HepG2 (cell line): ENCODE results near the gene SMCHD1. TPM values are rescaled to one million over a fixed set of nuclear protein-coding genes. Genes with fewer than 3 reads are reported as not detected.

Experiments used
- BRCA1 ChIP-seq: sonication (generic); formaldehyde crosslinking; IDR thresholded peaks from 2 replicates; pipeline ENCODE4 v1.4.0; 2020; ENCODE audit warnings: missing genetic modification reagents
- CENPX ChIP-seq: sonication (generic); formaldehyde crosslinking; IDR thresholded peaks from 2 replicates; pipeline ENCODE4 v1.9.0; 2021; ENCODE audit warnings: mild to moderate bottlenecking, missing genetic modification reagents, moderate library complexity
- CREB1 ChIP-seq, 2 experiments: fragments of 450-650 bp in 1 of 2; IDR thresholded peaks; 2 replicates each; pipeline ENCODE4 v1.6.1; 2016 to 2017; ENCODE audit warnings: control low read depth in 1 of 2, mild to moderate bottlenecking in 1 of 2, missing compliant biosample characterization in 1 of 2, missing genetic modification characterization in 1 of 2
- CTCF ChIP-seq: sonication (generic); formaldehyde crosslinking; IDR thresholded peaks from 2 replicates; pipeline ENCODE4 v1.5.0; 2020; ENCODE audit warnings: mild to moderate bottlenecking, missing genetic modification reagents, moderate library complexity
- ESRRA ChIP-seq: sonication (generic); formaldehyde crosslinking; IDR thresholded peaks from 2 replicates; pipeline ENCODE4 v1.5.1; 2020; ENCODE audit warnings: mild to moderate bottlenecking, low read depth, missing genetic modification reagents
- GABPB1 ChIP-seq: IDR thresholded peaks from 2 replicates; pipeline ENCODE4 v1.6.1; 2016; ENCODE audit warnings: mild to moderate bottlenecking, missing genetic modification reagents, moderate library complexity, missing compliant biosample characterization
- HNRNPH1 ChIP-seq: fragments of 200-400 bp; formaldehyde crosslinking; optimal IDR thresholded peaks from 2 replicates; pipeline ENCODE3; 2017; ENCODE audit warnings: mild to moderate bottlenecking, low read depth, low read length
- KMT2B ChIP-seq: IDR thresholded peaks from 2 replicates; pipeline ENCODE4 v1.6.1; 2016; ENCODE audit warnings: missing genetic modification reagents, missing compliant biosample characterization
- MYPOP ChIP-seq: sonication (generic); formaldehyde crosslinking; IDR thresholded peaks from 2 replicates; pipeline ENCODE4 v1.8.1; 2023; ENCODE audit warnings: mild to moderate bottlenecking, moderate library complexity, missing genetic modification reagents
- NFATC3 ChIP-seq: sonication (generic); formaldehyde crosslinking; IDR thresholded peaks from 2 replicates; pipeline ENCODE4 v1.5.1; 2020; ENCODE audit warnings: mild to moderate bottlenecking, missing genetic modification reagents
- SIX1 ChIP-seq: sonication (generic); formaldehyde crosslinking; IDR thresholded peaks from 2 replicates; pipeline ENCODE4 v1.4.0; 2020; ENCODE audit warnings: missing genetic modification reagents, borderline replicate concordance
- SUZ12 ChIP-seq: fragments of 150-350 bp; IDR thresholded peaks from 2 replicates; pipeline ENCODE4 v1.6.1; 2014; ENCODE audit warnings: low read depth, low read length
- TIGD3 ChIP-seq: sonication (generic); formaldehyde crosslinking; IDR thresholded peaks from 2 replicates; pipeline ENCODE4 v1.5.1; 2020; ENCODE audit warnings: mild to moderate bottlenecking, missing genetic modification reagents, borderline replicate concordance
- YEATS4 ChIP-seq: sonication (generic); formaldehyde crosslinking; IDR thresholded peaks from 2 replicates; pipeline ENCODE4 v1.4.0; 2020; ENCODE audit warnings: missing genetic modification reagents, borderline replicate concordance
- ZNF263 ChIP-seq: sonication (generic); formaldehyde crosslinking; IDR thresholded peaks from 2 replicates; pipeline ENCODE4 v1.4.0; 2020; ENCODE audit warnings: missing genetic modification reagents
- ZNF318 ChIP-seq: sonication (generic); formaldehyde crosslinking; IDR thresholded peaks from 2 replicates; pipeline ENCODE4 v1.4.0; 2020; ENCODE audit warnings: mild to moderate bottlenecking, missing genetic modification reagents
- ZNF496 ChIP-seq: sonication (generic); formaldehyde crosslinking; IDR thresholded peaks from 2 replicates; pipeline ENCODE4 v1.8.1; 2023; ENCODE audit warnings: mild to moderate bottlenecking, moderate library complexity, missing genetic modification reagents; ENCODE audit not compliant: insufficient replicate concordance
- ZNF781 ChIP-seq: sonication (generic); formaldehyde crosslinking; IDR thresholded peaks from 2 replicates; pipeline ENCODE4 v1.5.1; 2020; ENCODE audit warnings: borderline replicate concordance, mild to moderate bottlenecking, missing genetic modification reagents; ENCODE audit errors: not compliant biosample characterization
- polyA plus RNA-seq, 8 experiments: library from polyadenylated mRNA; depleted of rRNA in 3 of 8; stranded (reverse) in 7 of 8; unstranded in 1 of 8; fragments of >200 nt; fragmentation: Illumina TruSeq in 4 of 8; extraction: Trizol in 4 of 8; gene quantifications; 2 replicates each; pipeline versions ENCODE4 v1.2.1 to v1.2.3, GENCODE V29; 2011 to 2016; ENCODE audit warnings: low read depth in 4 of 8, missing spikeins in 1 of 8, mixed read lengths in 1 of 8; ENCODE audit not compliant: insufficient read depth in 1 of 8
- total RNA-seq, 5 experiments: library from RNA; depleted of rRNA; stranded (reverse); fragments of >200 nt; fragmentation: Illumina TruSeq; extraction: Trizol; gene quantifications; 2 replicates each; pipeline ENCODE4 v1.2.3, GENCODE V29; 2016; ENCODE audit warnings: low read depth in 1 of 5

SMCHD1 gene
- total and polyA plus RNA-seq, 2 of the 13 experiments (the other 11 are each of a cell fraction or from before 2014, with no cell fraction given): 21.4 to 93.6 TPM

GRCh38 chr18:2654928-2655177, 673 bp upstream of the SMCHD1 start (continued):
- TF ChIP-seq CTCF (CRISPR knock-in tag) (no peak), BRCA1 (CRISPR knock-in tag) (no peak), CREB1 (IDR thresholded peaks at IDR 0.05) (peak; percentile 99), CREB1 (CRISPR knock-in tag; IDR thresholded peaks at IDR 0.05) (peak; percentile 91), MYPOP (CRISPR knock-in tag) (no peak), TIGD3 (CRISPR knock-in tag) (no peak), SIX1 (CRISPR knock-in tag) (no peak), GABPB1 (CRISPR knock-in tag) (0 out of 2 replicates have a peak, but pooled peaks have one; percentile 27), ZNF496 (CRISPR knock-in tag) (no peak), CENPX (CRISPR knock-in tag) (no peak), ESRRA (CRISPR knock-in tag) (no peak), HNRNPH1 (no peak), ZNF318 (no peak), NFATC3 (0 out of 2 replicates have a peak, but pooled peaks have one; percentile 18), ZNF781 (no peak), ZNF263 (CRISPR knock-in tag) (no peak), SUZ12 (no peak), KMT2B (CRISPR knock-in tag) (no peak), YEATS4 (CRISPR knock-in tag) (no peak)
